HepG2 (cell line): ENCODE results near the gene TBC1D24. TPM values are rescaled to one million over a fixed set of nuclear protein-coding genes. Genes with fewer than 3 reads are reported as not detected.
A peak's percentile ranks its signal among the peaks of the same experiment; 100 is the strongest.

Experiments used
- CEBPG ChIP-seq: IDR thresholded peaks from 2 replicates; pipeline ENCODE4 v1.6.1; 2016
- ERF ChIP-seq: IDR thresholded peaks from 2 replicates; pipeline ENCODE4 v1.6.1; 2018; ENCODE audit warnings: missing biosample characterization, missing genetic modification reagents
- HNF4G ChIP-seq, 2 experiments: sonication (generic) in 1 of 2; formaldehyde crosslinking in 1 of 2; IDR thresholded peaks; 2 replicates each; pipeline versions ENCODE4 v1.4.0 to v1.6.1; 2011 to 2020; ENCODE audit warnings: borderline replicate concordance in 2 of 2, low read depth in 2 of 2, mild to moderate bottlenecking in 2 of 2, low read length in 1 of 2, missing genetic modification reagents in 1 of 2, moderate library complexity in 1 of 2
- HNRNPK ChIP-seq: fragments of 200-400 bp; formaldehyde crosslinking; IDR thresholded peaks from 2 replicates; pipeline ENCODE4 v1.6.1; 2018; ENCODE audit warnings: low read length, low read depth, moderate library complexity, mild to moderate bottlenecking; ENCODE audit not compliant: poor library complexity, severe bottlenecking
- IRF9 ChIP-seq: sonication (generic); formaldehyde crosslinking; IDR thresholded peaks from 2 replicates; pipeline ENCODE4 v1.8.0; 2022; ENCODE audit warnings: missing genetic modification reagents, mild to moderate bottlenecking, borderline replicate concordance
- MYNN ChIP-seq: sonication (generic); formaldehyde crosslinking; IDR thresholded peaks from 2 replicates; pipeline ENCODE4 v1.4.0; 2020; ENCODE audit warnings: mild to moderate bottlenecking, low read depth, missing genetic modification reagents
- PAF1 ChIP-seq: IDR thresholded peaks from 2 replicates; pipeline ENCODE4 v1.6.1; 2016; ENCODE audit warnings: missing genetic modification reagents, missing compliant biosample characterization
- THAP8 ChIP-seq: sonication (generic); formaldehyde crosslinking; IDR thresholded peaks from 2 replicates; pipeline ENCODE4 v1.5.1; 2020; ENCODE audit warnings: missing genetic modification reagents, mild to moderate bottlenecking, borderline replicate concordance
- YEATS4 ChIP-seq: sonication (generic); formaldehyde crosslinking; IDR thresholded peaks from 2 replicates; pipeline ENCODE4 v1.4.0; 2020; ENCODE audit warnings: missing genetic modification reagents, borderline replicate concordance
- ZBTB20 ChIP-seq: sonication (generic); formaldehyde crosslinking; IDR thresholded peaks from 2 replicates; pipeline ENCODE4 v1.8.1; 2023; ENCODE audit warnings: missing genetic modification reagents, low read depth, mild to moderate bottlenecking, borderline replicate concordance
- ZFYVE20 ChIP-seq: sonication (generic); formaldehyde crosslinking; IDR thresholded peaks from 2 replicates; pipeline ENCODE4 v1.8.0; 2023; ENCODE audit warnings: low read depth, mild to moderate bottlenecking, moderate library complexity, missing genetic modification reagents, borderline replicate concordance
- ZMYM3 ChIP-seq: sonication (generic); formaldehyde crosslinking; IDR thresholded peaks from 2 replicates; pipeline ENCODE4 v1.5.1; 2020; ENCODE audit warnings: mild to moderate bottlenecking, missing genetic modification reagents
- ZNF407 ChIP-seq: sonication (generic); formaldehyde crosslinking; IDR thresholded peaks from one replicate; pipeline ENCODE4 v1.5.1; 2020; ENCODE audit warnings: mild to moderate bottlenecking, missing genetic modification reagents; ENCODE audit errors: not compliant biosample characterization
- ZNF550 ChIP-seq: sonication (generic); formaldehyde crosslinking; IDR thresholded peaks from 2 replicates; pipeline ENCODE4 v1.4.0; 2020; ENCODE audit warnings: mild to moderate bottlenecking, missing genetic modification reagents, borderline replicate concordance
- ZNF576 ChIP-seq: sonication (generic); formaldehyde crosslinking; IDR thresholded peaks from 2 replicates; pipeline ENCODE4 v1.4.0; 2020; ENCODE audit warnings: mild to moderate bottlenecking, missing genetic modification reagents
- ZNF660 ChIP-seq: sonication (generic); formaldehyde crosslinking; IDR thresholded peaks from 2 replicates; pipeline ENCODE4 v1.5.1; 2020; ENCODE audit warnings: mild to moderate bottlenecking, low read depth, missing genetic modification reagents, borderline replicate concordance
- ZNF709 ChIP-seq: sonication (generic); formaldehyde crosslinking; IDR thresholded peaks from 2 replicates; pipeline ENCODE4 v1.5.0; 2020; ENCODE audit warnings: mild to moderate bottlenecking, missing genetic modification reagents
- ZSCAN29 ChIP-seq: sonication (generic); formaldehyde crosslinking; conservative IDR thresholded peaks from 2 replicates; pipeline ENCODE4 v1.4.0; 2020; ENCODE audit warnings: mild to moderate bottlenecking, missing genetic modification reagents
- polyA plus RNA-seq, 8 experiments: library from polyadenylated mRNA; depleted of rRNA in 3 of 8; stranded (reverse) in 7 of 8; unstranded in 1 of 8; fragments of >200 nt; fragmentation: Illumina TruSeq in 4 of 8; extraction: Trizol in 4 of 8; gene quantifications; 2 replicates each; pipeline versions ENCODE4 v1.2.1 to v1.2.3, GENCODE V29; 2011 to 2016; ENCODE audit warnings: low read depth in 4 of 8, missing spikeins in 1 of 8, mixed read lengths in 1 of 8; ENCODE audit not compliant: insufficient read depth in 1 of 8
- total RNA-seq, 5 experiments: library from RNA; depleted of rRNA; stranded (reverse); fragments of >200 nt; fragmentation: Illumina TruSeq; extraction: Trizol; gene quantifications; 2 replicates each; pipeline ENCODE4 v1.2.3, GENCODE V29; 2016; ENCODE audit warnings: low read depth in 1 of 5

Gene TBC1D24
- total and polyA plus RNA-seq, 2 of the 13 experiments (the other 11 are each of a cell fraction or from before 2014, with no cell fraction given), result 7.7 to 13.7 TPM

- TF ChIP-seq ZNF407 (no peak), IRF9 (CRISPR knock-in tag) (peak; percentile 59; the same call in 1 of the 2 replicates), CEBPG (CRISPR knock-in tag) (no peak), ZNF709 (CRISPR knock-in tag) (peak; percentile 5; the same call in 1 of the 2 replicates), ZSCAN29 (no peak), HNF4G (IDR thresholded peaks at IDR 0.05; ENCODE audit: borderline replicate concordance, low read depth, low read length) (no peak), HNF4G (CRISPR knock-in tag; IDR thresholded peaks at IDR 0.05; ENCODE audit: borderline replicate concordance, low read depth) (no peak), ZFYVE20 (CRISPR knock-in tag) (no peak), MYNN (CRISPR knock-in tag) (no peak), HNRNPK (peak; percentile 23), THAP8 (no peak), PAF1 (no peak), ZNF660 (CRISPR knock-in tag) (no peak), YEATS4 (CRISPR knock-in tag) (0 out of 2 replicates have a peak, but pooled peaks have one; percentile 45), ZNF576 (CRISPR knock-in tag) (no peak), ZMYM3 (CRISPR knock-in tag) (no peak), ZNF550 (CRISPR knock-in tag) (no peak), ZBTB20 (CRISPR knock-in tag) (no peak), ERF (CRISPR knock-in tag) (no peak)
Measured at GRCh38 chr16:2520097-2520783, 45.3 kb downstream of the TBC1D24 start, which contains the start of gene AMDHD2 (continued).
